GM18861 (cell line): ENCODE data around the gene PRSS50.

Experiments
- ATAC-seq: cut with Tn5 transposase; IDR thresholded peaks from one replicate; pipeline ENCODE4 v1.9.1; 2021; ENCODE audit not compliant: unreplicated experiment

Gene PRSS50

DNA sequence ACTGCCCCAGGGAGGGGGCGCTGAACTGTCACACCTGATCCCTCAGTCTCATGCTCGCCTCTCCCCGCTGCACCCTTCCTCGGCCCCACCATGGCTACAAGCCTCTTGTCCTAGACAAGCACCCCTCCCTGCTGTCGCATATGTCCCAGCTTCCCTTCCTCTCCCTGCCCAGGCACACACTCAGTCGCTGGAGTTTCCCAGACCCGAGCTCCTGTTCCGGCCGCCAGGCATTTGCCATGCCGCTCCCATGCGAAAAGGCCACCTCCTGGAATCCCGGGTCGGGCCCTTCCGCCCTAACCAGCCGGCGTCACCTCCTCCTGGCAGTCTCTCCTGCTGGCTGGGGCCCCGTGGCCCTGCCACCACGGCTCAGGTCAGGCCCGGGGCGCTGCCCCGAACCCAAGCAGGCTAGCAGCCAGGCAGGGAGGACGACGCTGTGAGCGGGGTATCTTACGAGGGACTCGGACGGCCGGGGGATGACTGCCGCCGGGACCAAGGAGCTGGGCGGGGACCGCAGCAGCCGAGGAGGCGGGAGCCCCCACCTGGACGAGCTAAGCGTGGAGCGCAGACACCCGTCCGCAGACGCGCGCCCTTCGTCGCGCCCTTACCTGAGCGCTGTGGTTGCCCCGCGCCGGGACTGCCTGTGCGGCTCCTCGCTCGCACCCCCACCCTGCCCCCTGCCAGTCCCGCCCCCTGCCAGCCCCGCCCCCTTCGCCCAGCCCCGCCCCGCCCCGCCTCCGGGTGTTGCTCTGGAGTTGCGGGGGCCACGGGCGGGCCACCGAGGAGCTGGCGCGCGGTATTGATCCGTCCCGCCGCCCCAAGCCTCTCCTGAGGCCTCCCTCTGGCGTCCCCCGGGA is 24.4 kb downstream of the PRSS50 start, which contains the start of gene ALS2CL:
ALS2CL (minus strand) TSS at position 642 of the 854 bp plus-strand sequence. CDS start 4,239 bp downstream, outside the sequence.
- ATAC-seq, result no peak

DNA sequence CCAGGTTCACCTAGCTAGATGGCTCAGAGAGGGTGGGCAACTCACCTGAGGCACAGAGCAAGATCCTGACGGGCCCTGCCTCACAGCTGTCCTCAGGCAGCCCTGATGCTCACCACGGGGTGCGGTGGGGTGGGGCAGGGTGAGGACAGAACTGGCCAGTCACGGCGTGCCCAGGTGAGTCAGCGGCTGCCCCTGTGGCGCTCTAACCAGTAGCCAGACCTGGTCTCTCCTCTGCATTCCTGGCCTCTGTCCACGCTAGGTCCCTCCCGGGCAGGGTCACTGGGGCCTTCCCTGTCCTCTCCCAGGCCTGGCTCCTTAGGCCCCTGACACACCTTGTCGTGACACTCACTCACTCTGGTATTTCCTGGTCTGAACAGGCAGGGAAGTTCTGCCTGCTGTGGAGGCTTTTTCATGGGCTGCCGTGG is 25.1 kb downstream of the PRSS50 start:
- no peak for ATAC-seq

GRCh38 chr3:46690798-46691197 is 26.9 kb downstream of the PRSS50 start:
- no peak for ATAC-seq

DNA sequence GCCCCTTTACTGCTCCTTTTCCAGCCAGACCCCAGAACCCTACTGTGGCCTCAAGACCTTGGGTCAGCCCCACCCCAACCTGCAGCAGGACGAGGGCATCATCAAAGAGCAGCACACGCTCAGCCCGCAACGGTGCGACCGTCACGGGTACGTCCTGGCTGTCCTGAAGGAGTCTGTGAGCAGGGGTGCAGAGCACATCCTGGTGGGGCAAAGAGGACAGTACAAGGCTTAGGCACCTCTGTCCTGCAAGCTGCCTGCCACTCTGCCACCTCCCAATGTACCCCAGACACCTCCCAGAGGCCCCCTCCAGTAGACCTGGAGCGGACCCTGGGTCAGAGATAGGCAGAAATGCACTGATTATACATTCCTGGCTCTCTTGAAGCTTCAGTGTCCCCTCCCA is 32.2 kb downstream of the PRSS50 start:
- ATAC-seq, result no peak

GRCh38 chr3:46684891-46685290 is 32.8 kb downstream of the PRSS50 start:
- ATAC-seq, result no peak

GRCh38 chr3:46682974-46683373 is 34.7 kb downstream of the PRSS50 start:
- ATAC-seq, result no peak

DNA sequence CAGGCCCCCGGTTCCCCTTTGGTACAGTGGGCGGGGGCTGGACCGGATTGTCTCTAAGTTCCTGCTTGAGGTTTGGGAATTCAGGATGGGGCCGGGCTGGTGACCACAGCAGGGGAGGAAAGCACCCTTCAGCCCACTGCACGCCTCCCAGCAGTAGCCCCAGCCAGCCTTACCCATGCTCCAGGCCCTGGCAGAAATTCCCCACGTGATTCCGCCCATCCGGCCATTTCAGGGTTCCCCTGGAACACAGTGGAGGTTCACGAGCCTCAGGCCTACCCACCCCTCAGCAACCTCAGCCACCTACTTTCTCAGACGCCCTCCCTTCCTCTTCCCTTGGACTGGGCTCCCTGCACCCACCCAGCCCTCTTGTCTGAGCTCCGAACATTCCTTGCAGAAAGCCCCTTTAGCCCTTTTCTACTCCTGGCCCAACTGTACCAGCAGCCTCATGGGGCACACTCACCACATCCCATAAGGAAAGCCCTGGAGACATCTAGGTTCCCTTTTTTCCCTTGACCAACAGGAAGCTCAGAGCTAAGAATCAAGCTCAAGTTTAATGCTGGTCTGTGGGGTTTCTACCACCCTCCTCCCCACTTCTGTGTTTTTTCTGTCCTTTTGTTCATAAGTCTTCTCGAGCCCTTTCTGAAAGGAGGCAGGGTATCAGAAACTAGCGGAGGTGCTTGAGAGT is 35.7 kb downstream of the PRSS50 start:
- ATAC-seq, result no peak

GRCh38 chr3:46681387-46681786 is 36.3 kb downstream of the PRSS50 start:
- no peak for ATAC-seq

GRCh38 chr3:46680298-46680826 is 37.3 kb downstream of the PRSS50 start:
- ATAC-seq, result no peak

DNA sequence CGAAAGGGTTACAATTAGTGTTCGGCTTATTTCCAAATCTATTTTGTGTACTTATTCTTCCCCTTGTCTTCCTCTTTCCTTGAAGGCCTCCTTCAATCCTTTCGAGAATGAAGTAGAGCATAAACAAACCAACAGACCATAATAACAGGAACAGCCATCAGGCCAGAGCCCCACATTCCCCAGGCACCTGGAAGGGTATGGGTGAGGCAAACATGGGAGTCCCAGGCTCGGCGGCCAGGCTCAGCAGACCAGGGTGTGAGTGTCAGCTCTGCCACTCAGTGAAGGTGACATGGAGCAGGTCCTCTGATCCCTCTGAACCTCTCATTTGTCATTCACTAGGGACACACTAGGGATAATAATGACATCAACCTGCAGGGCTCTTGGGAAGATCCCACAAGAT is 38.0 kb downstream of the PRSS50 start:
- ATAC-seq, result no peak

GRCh38 chr3:46678280-46678679 is 39.4 kb downstream of the PRSS50 start:
- ATAC-seq, result no peak

- no peak for ATAC-seq
Measured at GRCh38 chr3:46677411-46677726, 40.3 kb downstream of the PRSS50 start.

DNA sequence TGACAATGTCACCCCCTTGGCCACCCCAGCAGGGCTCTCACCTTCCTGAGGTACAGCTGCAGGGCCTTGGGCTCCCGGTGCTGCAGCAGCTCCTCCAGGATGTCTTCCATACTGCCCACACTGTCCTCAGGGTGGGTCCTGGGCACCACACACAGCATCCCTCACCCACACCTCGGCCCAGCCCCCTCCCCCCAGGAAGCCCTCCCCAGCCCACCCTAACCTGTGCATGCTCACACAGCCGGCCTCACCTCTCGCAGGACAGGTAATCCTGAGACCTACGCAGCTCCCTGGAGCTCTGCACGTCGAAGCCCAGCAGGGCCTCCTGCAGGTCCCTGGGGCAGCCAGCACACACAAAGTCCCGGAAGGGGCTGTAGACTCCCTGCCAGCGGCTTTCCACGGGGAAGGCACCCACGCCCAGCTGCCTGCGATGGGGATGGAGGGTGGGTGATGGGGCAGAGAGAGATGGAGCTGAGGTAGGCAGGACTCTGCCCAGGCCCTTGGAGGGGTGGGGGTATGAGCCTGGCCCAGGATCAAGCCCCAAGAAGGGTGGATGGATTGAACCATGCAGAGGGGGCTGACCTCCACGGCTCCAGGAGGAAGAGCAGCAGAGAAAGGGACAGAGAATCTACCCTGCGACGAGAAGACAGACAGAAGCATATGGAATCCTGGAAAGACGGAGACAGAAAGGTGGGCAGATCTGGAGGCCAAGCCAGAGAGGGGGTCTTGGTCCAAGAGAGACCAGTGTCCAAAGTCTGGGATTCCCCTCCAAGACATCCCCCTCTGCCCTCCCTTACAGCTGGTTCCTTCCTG is 40.9 kb downstream of the PRSS50 start:
- no peak for ATAC-seq

- ATAC-seq, result no peak
Measured at GRCh38 chr3:46675843-46676567, 41.7 kb downstream of the PRSS50 start.

GRCh38 chr3:46675426-46675825 is 42.2 kb downstream of the PRSS50 start:
- no peak for ATAC-seq

DNA sequence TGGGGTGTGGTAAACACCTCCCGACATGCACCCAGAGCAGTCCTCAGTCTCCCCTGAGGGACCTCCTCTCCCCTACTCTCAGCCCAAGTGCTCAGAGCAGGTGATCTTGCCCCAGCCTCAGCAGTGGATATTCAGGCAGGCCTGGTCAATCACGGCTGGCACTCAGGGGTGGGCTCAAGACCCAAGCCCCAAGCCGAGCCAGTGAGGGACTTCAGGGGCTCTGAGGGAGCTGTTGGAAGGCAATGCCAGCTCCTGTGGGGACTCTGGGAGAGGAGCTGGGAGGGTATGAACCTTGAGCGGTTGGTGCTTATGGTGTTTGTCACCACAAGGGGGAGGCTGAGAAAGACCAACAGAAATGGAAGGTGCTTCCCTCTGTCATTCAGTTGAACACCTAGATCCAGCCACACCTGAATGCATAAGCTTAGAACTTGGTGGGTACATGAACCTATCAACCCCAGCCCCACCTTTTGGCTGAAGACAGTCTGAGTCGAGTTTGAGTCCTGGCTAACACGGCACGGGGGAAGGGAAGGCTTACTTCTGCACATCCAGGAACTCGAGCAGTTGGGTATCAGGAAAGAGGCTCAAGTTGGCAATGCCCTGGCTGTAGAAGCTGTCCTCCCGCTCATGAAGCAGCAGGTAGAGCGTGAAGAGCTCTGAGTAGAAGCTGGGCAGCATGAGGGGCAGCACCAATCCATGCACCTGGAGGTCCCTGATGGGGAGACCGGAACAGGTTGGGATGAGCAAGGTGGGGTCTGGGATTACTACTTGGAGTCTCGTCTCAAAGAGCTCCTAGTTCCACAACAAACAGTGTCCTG is 43.4 kb downstream of the PRSS50 start:
- no peak for ATAC-seq

- ATAC-seq, result no peak
Measured at GRCh38 chr3:46673151-46674030, 44.3 kb downstream of the PRSS50 start.

DNA sequence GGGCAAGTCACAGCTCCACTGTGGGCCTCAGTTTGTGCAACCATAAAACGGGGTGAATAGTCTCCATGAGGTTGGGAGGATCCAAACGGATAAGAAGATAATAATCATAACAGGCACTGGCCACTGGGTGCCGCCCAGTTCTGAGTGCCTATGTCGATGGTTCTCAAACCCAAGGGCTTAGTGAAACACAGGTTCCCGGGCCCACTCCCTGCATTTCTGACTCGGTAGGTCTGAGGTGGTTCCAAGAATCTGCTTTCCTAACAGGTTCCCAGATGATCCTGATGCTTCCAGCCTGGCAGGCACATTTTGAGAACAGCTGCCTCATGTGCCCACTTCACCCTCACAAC is 45.3 kb downstream of the PRSS50 start:
- ATAC-seq, result no peak
